Activated naive CD8-positive, alpha-beta T cell treated with anti-CD3 and anti-CD28 coated beads for 36 hours (primary cell): Measurements from ENCODE around the gene ELOVL5. TPM values are rescaled to one million over a fixed set of nuclear protein-coding genes. Genes with fewer than 3 reads are reported as not detected.
"Not testable (repeated sequence)": the region's sequence is repeated elsewhere in the genome, so short reads cannot be mapped to it uniquely, and the experiment has no call there.

Source experiments
- DNase-seq: peaks from one replicate; pipeline ENCODE4 v3.0.0; 2021
- H3K27ac Mint-ChIP-seq: one replicate; pipeline ENCODE4 v1.8.0; 2022; ENCODE audit warnings: mild to moderate bottlenecking, moderate library complexity, mixed read lengths
- H3K27me3 Mint-ChIP-seq: one replicate; pipeline ENCODE4 v1.8.0; 2022; ENCODE audit warnings: mild to moderate bottlenecking, mixed read lengths
- H3K36me3 Mint-ChIP-seq: one replicate; pipeline ENCODE4 v1.8.0; 2021; ENCODE audit warnings: mild to moderate bottlenecking, mixed read lengths
- H3K4me1 Mint-ChIP-seq: one replicate; pipeline ENCODE4 v1.8.0; 2021; ENCODE audit warnings: mixed read lengths
- H3K4me3 Mint-ChIP-seq: one replicate; pipeline ENCODE4 v1.8.0; 2022; ENCODE audit warnings: mild to moderate bottlenecking, moderate library complexity, mixed read lengths
- H3K9me3 Mint-ChIP-seq: one replicate; pipeline ENCODE4 v1.8.0; 2022; ENCODE audit warnings: mixed read lengths
- total RNA-seq, 2 experiments: library from RNA; stranded (reverse); gene quantifications; one replicate each; pipeline ENCODE4 v1.2.3, GENCODE V29; 2021

Gene ELOVL5
- total RNA-seq, 2 experiments from 2014 or later, result 86.2 to 88.3 TPM

GRCh38 chr6:53309059-53309900 is 39.5 kb downstream of the ELOVL5 start:
- Mint-ChIP-seq H3K27ac (peak overlapping the region; percentile 8), H3K36me3 (peaks cover 34% of the 10 kb centered on the region), H3K4me1 (peaks cover 71% of the 10 kb centered on the region), H3K9me3 (peaks cover 6% of the 10 kb centered on the region), H3K4me3 (no peak overlapping the region), H3K27me3 (no peaks in the 10 kb centered on the region)
- no peak for DNase-seq

DNA sequence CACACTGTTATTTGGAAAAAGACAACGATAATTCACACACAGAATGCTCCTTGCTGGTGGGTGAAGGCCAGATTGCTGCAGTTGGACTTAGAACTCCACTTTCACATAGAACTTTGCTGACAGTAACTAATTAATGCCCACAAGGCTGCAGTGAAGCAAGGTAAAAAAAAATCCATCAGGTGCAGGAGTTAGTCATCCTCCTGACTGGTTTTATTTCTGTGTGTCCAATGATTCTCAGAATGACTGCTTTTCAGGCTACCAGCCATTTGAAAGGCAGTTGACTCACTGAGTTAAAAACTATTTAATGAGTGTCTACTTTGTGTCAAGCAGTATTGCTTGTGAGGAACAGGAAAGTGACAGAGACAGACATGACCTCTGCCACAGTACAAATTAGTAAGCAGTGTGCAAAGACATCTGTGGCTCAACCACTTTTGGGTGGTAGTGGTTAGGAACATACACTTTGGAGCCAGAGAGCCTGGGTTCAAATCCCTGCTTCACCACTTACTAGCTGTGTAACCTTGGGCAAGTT is 41.9 kb downstream of the ELOVL5 start:
- H3K36me3 Mint-ChIP-seq, result peaks cover 22% of the 10 kb centered on the region
- H3K4me3 Mint-ChIP-seq, result no peak overlapping the region
- peak overlapping the region; percentile 41 for H3K27ac Mint-ChIP-seq
- peak; percentile 24 for DNase-seq
- H3K4me1 Mint-ChIP-seq, result peaks cover 73% of the 10 kb centered on the region
- H3K9me3 Mint-ChIP-seq, result peaks cover 6% of the 10 kb centered on the region
- H3K27me3 Mint-ChIP-seq, result no peaks in the 10 kb centered on the region

DNA sequence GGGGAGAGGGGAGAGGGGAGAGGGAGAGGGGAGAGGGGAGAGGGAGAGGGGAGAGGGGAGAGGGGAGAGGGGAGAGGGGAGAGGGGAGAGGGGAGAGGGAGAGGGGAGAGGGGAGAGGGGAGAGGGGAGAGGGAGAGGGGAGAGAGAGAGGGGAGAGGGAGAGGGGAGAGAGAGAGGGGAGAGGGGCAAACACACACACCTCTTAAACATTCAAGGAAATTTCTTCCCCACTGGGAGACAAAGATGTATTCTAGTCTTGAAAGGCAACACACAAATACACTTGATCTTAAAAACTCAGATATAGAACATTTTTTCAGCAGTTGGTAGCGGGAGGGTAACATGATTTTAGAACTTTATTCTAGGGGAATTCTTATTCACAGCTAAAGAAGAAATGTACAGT is 42.5 kb downstream of the ELOVL5 start:
- not testable (repeated sequence) for H3K27me3 Mint-ChIP-seq, H3K4me3 Mint-ChIP-seq, DNase-seq, H3K9me3 Mint-ChIP-seq
- H3K27ac Mint-ChIP-seq, result peak overlapping the region; percentile 27
- H3K4me1 Mint-ChIP-seq, result peaks cover 75% of the 10 kb centered on the region
- H3K36me3 Mint-ChIP-seq, result peaks cover 18% of the 10 kb centered on the region

GRCh38 chr6:53305506-53306005 is 43.2 kb downstream of the ELOVL5 start:
- not testable (repeated sequence) for DNase-seq, H3K27me3 Mint-ChIP-seq, H3K27ac Mint-ChIP-seq, H3K9me3 Mint-ChIP-seq, H3K4me3 Mint-ChIP-seq
- Mint-ChIP-seq H3K36me3 (peaks cover 12% of the 10 kb centered on the region), H3K4me1 (peaks cover 74% of the 10 kb centered on the region)

DNA sequence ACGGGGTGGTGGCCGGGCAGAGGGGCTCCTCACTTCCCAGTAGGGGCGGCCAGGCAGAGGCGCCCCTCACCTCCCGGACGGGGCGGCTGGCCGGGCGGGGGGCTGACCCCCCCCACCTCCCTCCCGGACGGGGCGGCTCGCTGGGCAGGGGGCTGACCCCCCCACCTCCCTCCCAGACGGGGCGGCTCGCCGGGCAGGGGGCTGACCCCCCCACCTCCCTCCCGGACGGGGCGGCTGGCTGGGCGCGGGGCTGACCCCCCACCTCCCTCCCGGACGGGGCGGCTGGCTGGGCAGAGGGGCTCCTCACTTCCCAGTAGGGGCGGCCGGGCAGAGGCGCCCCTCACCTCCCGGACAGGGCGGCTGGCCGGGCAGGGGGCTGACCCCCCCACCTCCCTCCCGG is 43.8 kb downstream of the ELOVL5 start:
- not testable (repeated sequence) for DNase-seq, H3K4me3 Mint-ChIP-seq, H3K27me3 Mint-ChIP-seq, H3K27ac Mint-ChIP-seq, H3K9me3 Mint-ChIP-seq
- Mint-ChIP-seq H3K36me3 (peaks cover 12% of the 10 kb centered on the region), H3K4me1 (peaks cover 74% of the 10 kb centered on the region)

GRCh38 chr6:53302678-53303360 is 45.9 kb downstream of the ELOVL5 start:
- Mint-ChIP-seq H3K27ac (peak overlapping the region; percentile 43), H3K36me3 (peaks cover 12% of the 10 kb centered on the region), H3K9me3 (no peaks in the 10 kb centered on the region), H3K4me1 (peaks cover 68% of the 10 kb centered on the region), H3K4me3 (peak overlapping the region; percentile 48), H3K27me3 (no peaks in the 10 kb centered on the region)
- DNase-seq, result no peak

DNA sequence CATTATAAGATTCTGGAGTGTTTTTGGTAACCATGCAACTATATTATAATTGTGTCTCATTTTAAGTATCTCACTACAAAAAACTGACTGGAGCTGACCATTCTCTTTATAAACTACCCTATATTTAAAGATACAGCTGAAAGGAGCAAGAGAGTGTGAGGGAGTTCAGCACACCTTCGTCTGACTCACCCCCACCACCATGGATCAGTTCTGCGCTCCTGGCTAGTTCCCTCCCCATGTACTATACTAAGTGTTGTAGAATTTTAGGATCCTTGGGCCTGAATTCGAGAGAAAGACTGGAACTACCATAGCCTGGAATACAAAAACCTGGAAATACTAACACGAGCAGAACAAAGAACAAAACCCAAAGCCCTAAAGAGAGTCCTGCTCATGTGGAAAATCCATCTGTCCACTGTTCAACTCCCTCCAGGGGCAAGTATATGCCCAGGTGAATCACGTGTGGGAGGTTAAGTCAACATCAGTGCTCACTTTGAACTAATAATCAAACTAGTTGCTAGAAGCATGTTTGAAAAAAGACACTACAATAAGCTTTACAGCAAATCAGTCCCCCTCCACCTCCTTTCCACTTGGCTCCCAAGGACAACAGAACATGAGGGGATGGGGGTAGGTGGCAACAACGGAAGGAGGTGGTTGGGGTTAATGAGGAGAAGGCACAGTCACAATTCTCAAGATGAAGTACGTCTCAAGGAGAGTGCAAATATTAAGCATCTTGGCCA is 46.8 kb downstream of the ELOVL5 start:
- H3K4me3 Mint-ChIP-seq, result no peak overlapping the region
- no peak for DNase-seq
- peaks cover 12% of the 10 kb centered on the region for H3K36me3 Mint-ChIP-seq
- no peaks in the 10 kb centered on the region for H3K27me3 Mint-ChIP-seq
- H3K9me3 Mint-ChIP-seq, result no peaks in the 10 kb centered on the region
- peak overlapping the region; percentile 55 for H3K27ac Mint-ChIP-seq
- H3K4me1 Mint-ChIP-seq, result peaks cover 62% of the 10 kb centered on the region

DNA sequence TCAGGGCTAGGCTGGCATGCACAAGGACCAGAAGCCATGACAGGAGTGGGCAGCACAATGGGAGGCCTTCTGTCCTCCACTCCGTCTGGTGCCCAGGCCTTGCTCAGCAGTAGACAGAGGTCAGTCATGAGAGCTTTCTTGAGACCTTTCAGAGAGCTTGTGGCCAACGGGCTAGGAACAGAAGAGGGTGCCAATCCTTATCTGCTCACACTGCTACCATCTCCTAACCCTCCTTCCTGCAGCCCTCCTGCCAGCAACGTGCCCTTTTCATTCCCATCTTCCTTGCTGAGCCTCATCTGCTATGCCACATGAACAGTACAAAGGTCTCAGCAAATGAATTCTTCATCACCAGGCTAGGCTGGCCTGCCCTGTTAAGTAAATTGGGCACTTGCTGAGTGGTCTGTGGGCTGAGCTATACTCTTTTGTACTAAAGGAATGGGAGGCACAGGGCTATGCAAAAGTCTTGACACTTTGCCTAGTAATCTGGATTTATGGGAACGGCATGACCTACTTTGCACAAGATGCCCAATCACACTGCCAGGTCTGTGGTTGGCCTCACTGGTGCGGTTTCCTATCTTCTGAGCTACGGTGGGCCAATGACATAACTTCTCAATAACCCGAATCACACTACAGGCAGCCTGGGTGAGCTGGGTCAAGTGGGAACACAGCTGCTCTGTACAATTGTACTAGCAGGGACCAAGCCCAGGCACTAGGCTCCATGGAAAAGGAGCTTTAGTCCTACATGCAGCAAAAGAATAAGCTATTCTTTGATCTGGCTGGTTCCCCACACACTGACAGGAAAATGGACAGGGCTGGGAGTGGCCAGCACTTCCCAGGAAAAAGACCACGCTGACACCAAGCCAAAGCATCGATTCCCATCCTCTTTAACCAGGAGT is 47.8 kb downstream of the ELOVL5 start:
- DNase-seq, result no peak
- peaks cover 12% of the 10 kb centered on the region for H3K36me3 Mint-ChIP-seq
- peak overlapping the region; percentile 26 for H3K4me3 Mint-ChIP-seq
- H3K27me3 Mint-ChIP-seq, result no peaks in the 10 kb centered on the region
- H3K27ac Mint-ChIP-seq, result peak overlapping the region; percentile 2
- no peaks in the 10 kb centered on the region for H3K9me3 Mint-ChIP-seq
- peaks cover 57% of the 10 kb centered on the region for H3K4me1 Mint-ChIP-seq

- H3K9me3 Mint-ChIP-seq, result no peaks in the 10 kb centered on the region
- no peak for DNase-seq
- no peak overlapping the region for H3K4me3 Mint-ChIP-seq
- peaks cover 6% of the 10 kb centered on the region for H3K36me3 Mint-ChIP-seq
- no peak overlapping the region for H3K27ac Mint-ChIP-seq
- no peaks in the 10 kb centered on the region for H3K27me3 Mint-ChIP-seq
- H3K4me1 Mint-ChIP-seq, result peaks cover 64% of the 10 kb centered on the region
These were observed 49.3 kb downstream of the ELOVL5 start for GRCh38 chr6:53299331-53300005.

- Mint-ChIP-seq H3K9me3 (no peaks in the 10 kb centered on the region), H3K27me3 (no peaks in the 10 kb centered on the region), H3K36me3 (peaks cover 10% of the 10 kb centered on the region), H3K4me3 (no peak overlapping the region), H3K4me1 (peaks cover 51% of the 10 kb centered on the region), H3K27ac (no peak overlapping the region)
- DNase-seq, result no peak
These were observed 51.7 kb downstream of the ELOVL5 start for GRCh38 chr6:53297004-53297403.

- H3K27ac Mint-ChIP-seq, result no peak overlapping the region
- H3K27me3 Mint-ChIP-seq, result no peaks in the 10 kb centered on the region
- peaks cover 49% of the 10 kb centered on the region for H3K4me1 Mint-ChIP-seq
- peaks cover 15% of the 10 kb centered on the region for H3K36me3 Mint-ChIP-seq
- no peak overlapping the region for H3K4me3 Mint-ChIP-seq
- DNase-seq, result no peak
- no peaks in the 10 kb centered on the region for H3K9me3 Mint-ChIP-seq
These were observed 53.6 kb downstream of the ELOVL5 start for GRCh38 chr6:53295176-53295575.

DNA sequence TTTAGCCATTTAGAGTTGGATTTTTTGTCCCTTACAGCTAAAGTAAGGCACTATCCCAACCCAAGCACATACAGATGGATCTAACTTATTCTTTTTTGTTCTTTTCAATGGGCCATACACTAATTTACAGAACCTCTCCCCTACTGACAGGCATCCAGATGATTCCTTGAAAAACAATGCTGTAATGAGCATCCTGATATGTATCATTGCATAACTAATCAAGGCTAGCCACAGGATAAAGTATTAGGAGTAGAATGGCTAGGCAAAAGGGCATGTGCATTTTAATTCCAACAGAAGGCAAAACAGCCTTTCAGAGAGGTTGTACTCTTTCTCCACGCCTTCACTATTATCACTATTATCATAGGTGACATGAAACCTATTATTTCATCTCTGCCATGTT is 54.1 kb downstream of the ELOVL5 start:
- H3K9me3 Mint-ChIP-seq, result no peaks in the 10 kb centered on the region
- no peak overlapping the region for H3K27ac Mint-ChIP-seq
- H3K36me3 Mint-ChIP-seq, result peaks cover 18% of the 10 kb centered on the region
- no peak for DNase-seq
- H3K4me1 Mint-ChIP-seq, result peaks cover 46% of the 10 kb centered on the region
- no peak overlapping the region for H3K4me3 Mint-ChIP-seq
- H3K27me3 Mint-ChIP-seq, result no peaks in the 10 kb centered on the region

DNA sequence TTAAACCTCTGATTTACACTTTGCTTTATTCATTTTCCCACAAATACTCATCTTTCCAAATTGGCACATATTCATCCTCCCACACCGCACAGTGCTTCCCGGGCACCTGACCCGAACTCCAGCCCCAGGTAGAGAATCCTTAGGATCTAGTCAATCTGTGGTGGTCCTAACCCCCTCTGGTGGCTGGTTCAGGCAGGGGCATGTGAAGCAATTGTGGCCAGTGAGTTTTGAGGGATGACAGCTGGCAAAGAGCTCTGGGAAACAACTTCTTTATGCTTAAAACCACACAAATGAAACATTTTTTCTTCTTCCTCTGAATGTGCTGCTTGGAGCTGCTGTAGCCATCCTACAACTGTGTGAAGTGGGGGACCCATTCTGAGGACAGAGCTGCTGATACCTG is 54.7 kb downstream of the ELOVL5 start:
- Mint-ChIP-seq H3K36me3 (peaks cover 18% of the 10 kb centered on the region), H3K4me3 (no peak overlapping the region), H3K27me3 (no peaks in the 10 kb centered on the region), H3K9me3 (no peaks in the 10 kb centered on the region), H3K4me1 (peaks cover 41% of the 10 kb centered on the region), H3K27ac (no peak overlapping the region)
- no peak for DNase-seq

DNA sequence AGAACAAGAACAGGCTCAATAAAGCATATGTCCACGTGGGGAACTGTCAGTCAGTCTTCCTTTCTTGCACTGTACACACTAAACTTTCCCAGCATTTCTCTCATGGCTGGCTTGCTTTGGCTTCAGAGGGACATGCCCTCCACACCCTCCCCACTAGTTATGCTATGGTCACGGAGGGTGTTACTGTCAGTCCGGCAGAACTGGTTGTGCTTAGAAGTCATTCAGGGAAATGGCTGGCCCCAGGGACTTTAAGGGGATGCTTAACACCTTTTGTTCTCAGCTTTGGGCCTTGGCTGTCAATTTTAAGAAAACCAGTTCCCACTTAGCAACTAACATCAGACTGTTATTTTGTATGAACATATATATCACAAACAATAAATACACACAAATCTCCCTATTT is 55.1 kb downstream of the ELOVL5 start:
- H3K27me3 Mint-ChIP-seq, result no peaks in the 10 kb centered on the region
- H3K4me3 Mint-ChIP-seq, result no peak overlapping the region
- no peaks in the 10 kb centered on the region for H3K9me3 Mint-ChIP-seq
- DNase-seq, result no peak
- peaks cover 19% of the 10 kb centered on the region for H3K36me3 Mint-ChIP-seq
- H3K27ac Mint-ChIP-seq, result no peak overlapping the region
- H3K4me1 Mint-ChIP-seq, result peaks cover 40% of the 10 kb centered on the region
